ENCODE results near the gene MBOAT7.

The MBOAT7 gene

GRCh38 chr19:54209058-54209810, 19.9 kb upstream of the MBOAT7 start:
- no peak for TF ChIP-seq CTCF (conservative IDR thresholded peaks at IDR 0.05)
- peak overlapping the region; percentile 98 for H3K27ac ChIP-seq

DNA sequence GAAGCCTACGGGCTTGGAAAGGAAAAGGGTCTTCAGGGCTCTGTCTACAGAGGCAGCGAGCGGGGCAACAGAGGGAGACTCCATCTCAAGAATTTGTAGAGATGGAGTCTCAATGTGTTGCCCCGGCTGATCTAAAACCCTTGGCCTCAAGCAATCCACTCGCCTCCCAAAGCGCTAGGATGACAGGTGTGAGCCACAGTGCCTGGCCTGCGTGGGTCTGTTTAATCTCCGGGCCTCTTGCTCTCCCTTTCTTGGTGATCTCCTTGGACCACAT, 19.3 kb upstream of the MBOAT7 start:
- peak overlapping the region; percentile 98 for H3K27ac ChIP-seq
- no peak for TF ChIP-seq CTCF (conservative IDR thresholded peaks at IDR 0.05)

DNA sequence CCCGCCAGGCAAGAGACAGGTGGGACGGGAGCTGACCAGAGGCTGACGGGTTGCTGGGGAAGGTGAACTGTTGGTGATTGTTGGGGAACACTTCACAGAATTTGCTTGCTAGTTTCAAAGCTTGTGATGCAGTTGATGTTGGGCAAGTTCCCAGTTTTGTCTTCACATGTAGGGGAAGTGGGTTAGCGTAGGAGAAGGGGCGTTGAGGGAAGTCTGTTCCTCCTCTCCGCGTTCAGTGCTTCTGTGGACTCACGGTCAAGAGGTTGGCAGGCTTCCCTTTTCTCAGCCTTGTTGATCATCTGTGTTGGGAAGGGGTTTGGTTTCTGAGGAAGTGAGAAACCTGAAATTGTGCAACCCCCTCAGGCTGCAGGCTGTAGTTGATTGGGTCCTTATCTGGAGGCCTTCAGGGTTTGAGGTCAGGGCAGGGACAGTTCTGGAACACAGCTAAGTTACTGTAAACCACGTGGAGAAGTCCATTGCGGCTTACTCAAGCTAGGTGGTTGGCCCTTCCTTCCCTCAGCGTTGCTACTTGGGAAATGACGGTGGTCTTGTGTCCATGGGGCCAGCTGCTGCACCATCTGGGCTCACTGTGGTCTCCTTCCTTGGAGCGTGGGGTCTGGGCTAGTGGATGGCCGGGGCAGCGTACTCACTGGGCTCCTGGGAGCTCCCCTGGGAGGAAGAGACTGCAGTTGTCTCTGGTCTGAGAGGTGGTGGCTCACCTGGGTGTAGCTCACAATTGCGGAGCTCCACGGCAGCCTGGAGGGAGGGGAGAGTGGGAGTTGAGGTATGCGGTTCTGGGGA, 18.8 kb upstream of the MBOAT7 start:
- TF ChIP-seq CTCF (conservative IDR thresholded peaks at IDR 0.05), result no peak
- peak overlapping the region; percentile 98 for H3K27ac ChIP-seq

- TF ChIP-seq CTCF (conservative IDR thresholded peaks at IDR 0.05), result no peak
- peak overlapping the region; percentile 98 for H3K27ac ChIP-seq
Observed at GRCh38 chr19:54207676-54207982, 18.2 kb upstream of the MBOAT7 start.

DNA sequence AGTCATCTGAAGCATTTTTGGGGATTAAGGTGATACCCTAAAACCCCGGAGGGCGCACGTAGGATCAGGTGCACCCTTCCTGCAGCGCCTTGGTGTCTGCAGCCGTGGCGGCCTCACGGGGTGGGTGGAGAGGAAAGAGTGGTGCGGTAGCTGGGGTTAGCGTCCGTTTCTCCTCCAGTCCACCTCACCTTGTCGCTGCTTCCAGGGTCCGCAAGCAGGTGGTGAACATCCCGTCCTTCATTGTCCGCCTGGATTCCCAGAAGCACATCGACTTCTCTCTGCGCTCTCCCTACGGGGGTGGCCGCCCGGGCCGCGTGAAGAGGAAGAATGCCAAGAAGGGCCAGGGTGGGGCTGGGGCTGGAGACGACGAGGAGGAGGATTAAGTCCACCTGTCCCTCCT, 17.8 kb upstream of the MBOAT7 start:
- peak overlapping the region; percentile 98 for H3K27ac ChIP-seq

- peak overlapping the region; percentile 98 for H3K27ac ChIP-seq
- no peak for TF ChIP-seq CTCF (conservative IDR thresholded peaks at IDR 0.05)
Observed at GRCh38 chr19:54206831-54207177, 17.4 kb upstream of the MBOAT7 start.

DNA sequence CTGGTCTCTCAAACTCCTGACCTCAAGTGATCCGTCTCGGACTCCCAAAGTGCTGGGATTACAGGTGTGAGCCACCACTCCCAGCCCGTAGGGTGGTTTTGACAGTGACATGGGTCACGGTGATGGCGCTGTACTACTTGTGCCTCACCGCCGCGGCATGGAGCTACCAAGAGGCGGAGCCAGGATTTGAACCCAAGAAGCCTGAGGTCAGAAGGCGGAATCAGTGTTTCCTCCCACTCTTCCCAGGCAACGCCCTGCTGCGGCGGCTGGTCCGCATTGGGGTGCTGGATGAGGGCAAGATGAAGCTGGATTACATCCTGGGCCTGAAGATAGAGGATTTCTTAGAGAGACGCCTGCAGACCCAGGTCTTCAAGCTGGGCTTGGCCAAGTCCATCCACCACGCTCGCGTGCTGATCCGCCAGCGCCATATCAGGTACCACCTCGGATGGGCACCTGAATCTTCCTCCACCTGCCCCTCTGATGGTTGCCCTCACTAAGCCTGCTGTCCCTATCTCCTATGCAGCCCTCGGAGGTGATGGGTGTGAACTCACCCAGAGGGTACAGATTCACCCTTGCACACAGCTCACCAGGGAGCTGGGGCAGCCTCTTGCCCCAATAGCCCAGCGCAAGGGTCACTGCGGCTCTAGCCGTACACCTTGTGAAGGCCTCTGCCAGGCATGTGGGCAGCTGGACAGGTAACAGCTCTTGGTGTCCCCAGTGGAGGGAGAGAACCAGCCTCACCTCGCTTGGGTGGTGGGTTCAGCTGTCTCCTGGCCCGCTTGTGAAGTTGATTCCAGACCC, 16.9 kb upstream of the MBOAT7 start:
- TF ChIP-seq CTCF (conservative IDR thresholded peaks at IDR 0.05), result no peak
- peak overlapping the region; percentile 98 for H3K27ac ChIP-seq

Data from VCaP (cell line).